NCI-H345 (cell line): Measurements from ENCODE around the gene DYNLT2B.
"Not testable (repeated sequence)": the region's sequence is repeated elsewhere in the genome, so short reads cannot be mapped to it uniquely, and the experiment has no call there.

Experiments
- DNase-seq: peaks from one replicate; lab custom pipeline; 2025; lab: John Stamatoyannopoulos, UW

Gene DYNLT2B

GRCh38 chr3:196270499-196270898, 47.5 kb downstream of the DYNLT2B start:
- no peak for DNase-seq

GRCh38 chr3:196268284-196269163, 49.5 kb downstream of the DYNLT2B start:
- DNase-seq: no peak

DNA sequence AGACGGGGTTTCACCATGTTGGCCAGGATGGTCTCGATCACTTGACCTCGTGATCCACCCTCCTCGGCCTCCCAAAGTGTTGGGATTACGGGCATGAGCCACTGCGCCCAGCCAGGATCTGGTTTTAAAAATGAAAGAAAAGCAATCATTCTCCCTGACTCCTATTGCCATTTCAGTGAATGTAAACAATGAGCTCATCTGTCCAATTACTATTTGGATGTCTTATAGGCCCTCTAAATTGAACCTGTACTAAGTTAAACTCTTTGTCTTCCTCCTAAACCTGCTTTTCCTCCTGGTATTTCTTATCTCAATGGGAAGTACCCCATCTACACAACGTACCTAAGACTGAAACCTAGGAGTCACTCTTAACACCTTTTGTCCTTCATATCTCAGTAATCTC, 54.2 kb downstream of the DYNLT2B start:
- DNase-seq: no peak

- no peak for DNase-seq
Measured at GRCh38 chr3:196260784-196261183, 57.3 kb downstream of the DYNLT2B start.

DNA sequence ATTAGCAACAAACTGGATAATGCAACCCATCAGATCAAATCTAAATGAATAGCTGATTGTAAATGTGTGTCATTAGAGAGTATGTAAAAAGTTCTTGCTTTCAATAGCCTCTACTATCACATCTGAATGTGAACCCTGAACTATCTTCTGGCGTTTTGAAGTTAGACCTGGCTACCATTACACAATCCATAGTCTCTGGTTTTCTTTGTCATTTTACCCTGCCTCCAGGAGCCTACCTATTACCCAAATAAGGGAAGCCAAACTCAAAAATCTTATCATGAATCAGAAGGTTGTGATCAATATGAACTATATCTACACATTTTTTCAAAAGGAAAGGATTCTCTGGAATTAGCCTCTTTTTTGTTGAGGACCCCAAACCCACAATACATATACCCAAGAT, 62.3 kb downstream of the DYNLT2B start:
- DNase-seq: no peak

DNA sequence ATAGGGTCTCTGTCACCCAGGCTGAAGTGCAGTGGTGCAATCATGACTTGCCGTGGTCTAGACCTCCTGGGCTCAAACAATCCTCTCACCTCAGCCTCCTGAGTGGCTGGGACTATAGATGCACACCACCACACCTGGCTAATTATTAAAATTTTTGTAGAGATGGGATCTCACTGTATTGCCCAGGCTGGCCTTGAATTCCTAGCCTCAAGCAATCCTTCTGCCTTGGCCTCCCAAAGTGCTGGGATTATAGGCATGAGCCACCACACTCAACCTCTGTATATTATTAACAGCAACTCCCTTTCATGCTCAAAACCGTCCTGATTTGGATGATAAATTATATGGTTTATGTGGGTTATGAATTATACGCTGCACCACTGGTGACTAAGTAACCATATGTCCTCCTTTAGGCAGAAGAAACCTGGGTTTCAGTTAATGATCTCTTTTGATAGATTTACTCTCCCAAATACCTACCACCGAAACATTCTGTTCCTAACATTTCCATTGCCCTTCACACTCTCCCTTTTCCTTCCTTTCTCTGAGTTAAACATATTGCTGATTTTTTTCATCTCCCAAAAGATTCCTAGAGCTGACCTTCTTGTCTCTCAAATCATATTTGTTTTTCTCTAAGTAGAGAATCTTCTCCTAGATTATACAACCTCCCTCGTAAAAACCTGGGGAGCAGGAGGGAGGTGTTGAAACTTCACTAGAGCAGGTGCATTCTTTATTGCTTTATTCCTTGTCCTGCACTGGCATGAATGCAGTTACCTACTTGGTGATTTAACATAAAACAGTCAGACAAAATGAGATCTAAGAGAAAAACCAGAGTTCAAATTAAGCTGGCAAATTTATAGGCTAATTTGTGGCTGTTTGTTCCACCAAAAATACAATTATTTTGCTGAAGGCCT, 63.4 kb downstream of the DYNLT2B start:
- no peak for DNase-seq

DNA sequence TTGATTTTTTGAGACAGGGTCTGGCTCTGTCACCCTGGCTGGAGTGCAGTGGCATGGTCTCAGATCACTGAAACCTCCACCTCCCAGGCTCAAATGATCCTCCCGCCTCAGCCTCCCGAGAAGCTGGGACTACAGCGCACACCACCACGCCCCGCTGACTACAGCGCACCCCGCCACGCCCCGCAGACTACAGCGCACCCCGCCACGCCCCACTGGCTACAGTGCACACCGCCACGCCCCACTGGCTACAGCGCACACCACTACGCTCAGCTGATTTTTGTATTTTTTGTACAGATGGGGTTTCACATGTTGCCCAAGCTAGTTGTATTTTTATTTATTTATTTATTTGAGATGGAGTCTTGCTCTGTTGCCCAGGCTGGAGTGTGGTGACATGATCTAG, 66.1 kb downstream of the DYNLT2B start:
- no peak for DNase-seq

DNA sequence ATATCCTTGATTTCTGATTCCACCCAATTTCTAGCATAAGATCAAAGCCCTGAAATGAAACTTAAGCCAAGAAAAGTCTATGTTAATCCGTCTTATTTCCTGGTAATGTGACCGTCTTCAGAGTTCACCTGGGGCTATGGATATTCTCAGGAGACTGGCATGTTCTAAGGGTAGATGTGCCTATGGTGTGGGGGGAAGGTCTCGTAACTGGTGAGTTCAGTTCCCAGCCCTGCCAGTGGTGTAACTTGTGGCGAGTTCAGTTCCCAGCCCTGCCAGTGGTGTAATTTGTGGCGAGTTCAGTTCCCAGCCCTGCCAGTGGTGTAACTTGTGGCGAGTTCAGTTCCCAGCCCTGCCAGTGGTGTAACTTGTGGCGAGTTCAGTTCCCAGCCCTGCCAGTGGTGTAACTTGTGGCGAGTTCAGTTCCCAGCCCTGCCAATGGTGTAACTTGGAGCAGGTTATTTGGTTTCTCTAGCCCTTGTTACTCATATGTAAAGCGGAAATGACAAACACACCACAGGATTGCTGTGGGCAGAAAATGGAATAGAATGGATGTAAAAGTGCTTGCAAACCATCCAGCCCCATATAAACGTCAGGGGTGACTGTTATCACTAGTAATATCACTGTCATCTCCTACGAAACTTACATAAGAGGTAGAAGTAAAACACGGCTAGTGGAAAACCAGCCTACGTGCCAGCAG, 71.3 kb downstream of the DYNLT2B start:
- DNase-seq: no peak

DNA sequence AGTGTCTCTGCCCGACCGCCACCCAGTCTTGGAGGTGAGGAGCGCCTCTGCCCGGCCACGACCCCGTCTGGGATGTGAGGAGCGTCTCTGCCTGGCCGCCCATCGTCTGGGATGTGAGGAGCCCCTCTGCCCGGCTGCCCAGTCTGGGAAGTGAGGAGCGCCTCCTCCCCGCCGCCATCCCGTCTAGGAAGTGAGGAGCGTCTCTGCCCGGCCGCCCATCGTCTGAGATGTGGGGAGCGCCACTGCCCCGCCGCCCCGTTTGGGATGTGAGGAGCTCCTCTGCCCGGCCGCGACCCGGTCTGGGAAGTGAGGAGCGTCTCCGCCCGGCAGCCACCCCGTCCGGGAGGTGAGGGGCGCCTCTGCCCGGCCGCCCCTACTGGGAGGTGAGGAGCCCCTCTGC, 73.9 kb downstream of the DYNLT2B start:
- DNase-seq: not testable (repeated sequence)

GRCh38 chr3:196241704-196242103, 76.3 kb downstream of the DYNLT2B start:
- no peak for DNase-seq
